ENCODE measurements around the gene RAB3GAP1.

GRCh38 chr2:135023886-135024485 lies 28.1 kb upstream of the RAB3GAP1 start:
- TF ChIP-seq CTCF (conservative IDR thresholded peaks at IDR 0.05) (no peak), ZFX (IDR thresholded peaks at IDR 0.05) (no peak)
